SW 1271 (cell line): ENCODE results near the gene ZNF512B.
"Not testable (repeated sequence)": the region's sequence is repeated elsewhere in the genome, so short reads cannot be mapped to it uniquely, and the experiment has no call there.

Experiments
- DNase-seq, 2 experiments: peaks; one replicate each; lab custom pipeline; 2025; lab: John Stamatoyannopoulos, UW

ZNF512B gene

GRCh38 chr20:63962426-63963347 is 7.0 kb downstream of the ZNF512B start:
- DNase-seq = no peak

GRCh38 chr20:63961664-63962425 is 7.9 kb downstream of the ZNF512B start:
- DNase-seq = no peak

GRCh38 chr20:63960654-63961621 is 8.8 kb downstream of the ZNF512B start:
- DNase-seq = not testable (repeated sequence)

- DNase-seq = no peak
Measured at GRCh38 chr20:63959699-63960075, 10.0 kb downstream of the ZNF512B start.

- DNase-seq = no peak
Measured at GRCh38 chr20:63958964-63959698, 10.6 kb downstream of the ZNF512B start.

- no peak for DNase-seq
Measured at GRCh38 chr20:63958471-63958870, 11.3 kb downstream of the ZNF512B start.

GRCh38 chr20:63957690-63958441 is 11.9 kb downstream of the ZNF512B start:
- DNase-seq = no peak

- DNase-seq = peak; percentile 76 to 79
Measured at GRCh38 chr20:63957004-63957689, 12.6 kb downstream of the ZNF512B start.

GRCh38 chr20:63956664-63957003 is 13.1 kb downstream of the ZNF512B start:
- no peak for DNase-seq

GRCh38 chr20:63955827-63956663 is 13.7 kb downstream of the ZNF512B start, which contains the start of gene UCKL1:
Gene UCKL1 (minus strand): TSS chr20:63956416. CDS start chr20:63956372, 44 bp downstream.
- DNase-seq = peak; percentile 75 to 86

- DNase-seq = peak in 1 of 2 experiments; percentile 50
Measured at GRCh38 chr20:63955281-63955826, 14.4 kb downstream of the ZNF512B start.

- no peak for DNase-seq
Measured at GRCh38 chr20:63953764-63954429, 15.8 kb downstream of the ZNF512B start.

GRCh38 chr20:63952769-63953168 is 17.0 kb downstream of the ZNF512B start:
- DNase-seq = no peak

- no peak for DNase-seq
Measured at GRCh38 chr20:63952210-63952535, 17.6 kb downstream of the ZNF512B start.

GRCh38 chr20:63951398-63952209 is 18.1 kb downstream of the ZNF512B start:
- no peak for DNase-seq

- no peak for DNase-seq
Measured at GRCh38 chr20:63950701-63951397, 18.9 kb downstream of the ZNF512B start.
